ENCODE results near the gene GPR153.

Gene GPR153

GRCh38 chr1:6248932-6249738, 11.8 kb downstream of the GPR153 start:
- DNase-seq (ENCODE audit: low read depth), result no peak

GRCh38 chr1:6248161-6248776, 12.6 kb downstream of the GPR153 start:
- DNase-seq (ENCODE audit: low read depth), result no peak

- DNase-seq (ENCODE audit: low read depth), result no peak
Observed at GRCh38 chr1:6247651-6248050, 13.2 kb downstream of the GPR153 start.

GRCh38 chr1:6246497-6247467, 14.1 kb downstream of the GPR153 start:
- peak; percentile 61 for DNase-seq (ENCODE audit: low read depth)

- no peak for DNase-seq (ENCODE audit: low read depth)
Observed at GRCh38 chr1:6245869-6246496, 14.9 kb downstream of the GPR153 start.

GRCh38 chr1:6245086-6245868, 15.6 kb downstream of the GPR153 start:
- DNase-seq (ENCODE audit: low read depth), result peak; percentile 63

GRCh38 chr1:6244401-6245049, 16.4 kb downstream of the GPR153 start:
- no peak for DNase-seq (ENCODE audit: low read depth)

GRCh38 chr1:6243993-6244392, 16.9 kb downstream of the GPR153 start, which contains the start of gene HES3:
Gene HES3 (plus strand): TSS chr1:6244179. CDS start chr1:6244366, 187 bp downstream.
- no peak for DNase-seq (ENCODE audit: low read depth)

GRCh38 chr1:6243053-6243834, 17.7 kb downstream of the GPR153 start:
- no peak for DNase-seq (ENCODE audit: low read depth)

- no peak for DNase-seq (ENCODE audit: low read depth)
Observed at GRCh38 chr1:6241887-6242740, 18.8 kb downstream of the GPR153 start.

- DNase-seq (ENCODE audit: low read depth), result no peak
Observed at GRCh38 chr1:6241107-6241886, 19.6 kb downstream of the GPR153 start.

- DNase-seq (ENCODE audit: low read depth), result no peak
Observed at GRCh38 chr1:6239950-6240768, 20.7 kb downstream of the GPR153 start.

- no peak for DNase-seq (ENCODE audit: low read depth)
Observed at GRCh38 chr1:6239213-6239752, 21.6 kb downstream of the GPR153 start.

GRCh38 chr1:6237093-6237492, 23.8 kb downstream of the GPR153 start:
- DNase-seq (ENCODE audit: low read depth), result no peak

- no peak for DNase-seq (ENCODE audit: low read depth)
Observed at GRCh38 chr1:6235296-6235677, 25.6 kb downstream of the GPR153 start.

GRCh38 chr1:6234502-6235295, 26.2 kb downstream of the GPR153 start:
- no peak for DNase-seq (ENCODE audit: low read depth)

Measured in T follicular helper cell (primary cell).